Ovary (tissue), 9 donors: ENCODE data around the gene TF. TPM values are rescaled to one million over a fixed set of nuclear protein-coding genes. Genes with fewer than 3 reads are reported as not detected.

Experiments used
- DNase-seq, 5 donors: peaks; one replicate each; pipeline ENCODE4 v3.0.0-alpha.2; 2019 to 2020
- H3K27ac ChIP-seq, 2 donors: fragments of 200-600 bp; one replicate each; pipeline versions ENCODE4 v1.5.1 to v1.8.0; 2019 to 2022
- H3K27me3 ChIP-seq: fragments of 200-600 bp; one replicate; pipeline ENCODE4 v1.8.0; 2022
- H3K36me3 ChIP-seq: fragments of 200-600 bp; sonication (generic); one replicate; pipeline ENCODE4 v1.5.1; 2019
- H3K4me1 ChIP-seq: one replicate; pipeline ENCODE4 v1.8.1; 2013; ENCODE audit warnings: mild to moderate bottlenecking, moderate library complexity; ENCODE audit not compliant: insufficient read depth
- H3K4me3 ChIP-seq: fragments of 200-600 bp; sonication (generic); one replicate; pipeline ENCODE4 v1.5.1; 2017
- H3K9me3 ChIP-seq, 2 donors: fragments of 200-600 bp in 1 of 2; sonication (generic) in 1 of 2; one replicate each; pipeline versions ENCODE4 v1.5.1 to v1.8.1; 2013 to 2019; ENCODE audit warnings: mild to moderate bottlenecking in 1 of 2, moderate library complexity in 1 of 2
- EP300 ChIP-seq: sonication (generic); formaldehyde crosslinking; IDR thresholded peaks from one replicate; pipeline ENCODE4 v1.6.1; 2017; ENCODE audit warnings: antibody characterized with exemption
- POLR2A ChIP-seq: fragments of 450-650 bp; IDR thresholded peaks from one replicate; pipeline ENCODE4 v1.6.1; 2017; ENCODE audit warnings: antibody characterized with exemption, mild to moderate bottlenecking, moderate library complexity
- WGBS, 3 donors: extraction: QIAGEN DNeasy Blood & Tissue Kit in 1 of 3; methylation state at CpG; one replicate each; pipeline versions ENCODE4 v1.1.5 to v1.1.7; 2013 to 2017; 5-methylcytosine and 5-hydroxymethylcytosine counted together
- intact Hi-C, 4 donors: fragments of 100-400 bp; cut with DNase I; formaldehyde crosslinking; loops; one replicate each; pipeline versions ENCODE4 v1.11.0 to v1.15.1; 2022 to 2023
- polyA plus RNA-seq, 2 donors: library from polyadenylated mRNA; stranded (reverse); fragments of 200-250 nt in 1 of 2; fragments of 350-450 nt in 1 of 2; fragmentation: Illumina TruSeq in 1 of 2; extraction: RNeasy Lipid Tissue Mini Kit (QIAGEN cat#74804) in 1 of 2; gene quantifications; one replicate each; pipeline ENCODE4 v1.2.3, GENCODE V29; 2013 to 2014
- total RNA-seq, 7 donors: library from RNA; depleted of rRNA in 2 of 7; stranded (reverse); fragments of >200 nt in 2 of 7; fragmentation: NEBNext Ultra II Directional in 3 of 7; extraction: Animal tissue kit (Norgen Biotek cat#: 25700) in 3 of 7; gene quantifications; one replicate each; pipeline versions ENCODE4 v1.1.0 to v1.2.4, GENCODE V29; 2016 to 2023
- TF ChIP-seq, protein P1 (sequence below), 3 donors: fragments of 450-650 bp in 2 of 3; fragments of 200-600 bp in 1 of 3; IDR thresholded peaks; one replicate each; pipeline versions ENCODE4 v1.5.1 to v1.8.0; 2016 to 2022; ENCODE audit warnings: antibody characterized with exemption in 3 of 3, mild to moderate bottlenecking in 1 of 3
- donor health status: DM: no; HTN: no; CAD: no; lungs with moderate emphysema.
- donor health status: DM: no; HTN: no; CAD: no.
- donor health status: Bipolar disorder and iron deficiency.
- donor health status: DM: yes; HTN: yes; CAD: no.
- donor health status: DM: no; HTN: no; CAD: no.
- donor health status: DM: yes; HTN: yes; CAD: no.

Gene TF
- total and polyA plus RNA-seq, 9 donors: under 0.01 to 18.1 (median 2.0) TPM

DNA sequence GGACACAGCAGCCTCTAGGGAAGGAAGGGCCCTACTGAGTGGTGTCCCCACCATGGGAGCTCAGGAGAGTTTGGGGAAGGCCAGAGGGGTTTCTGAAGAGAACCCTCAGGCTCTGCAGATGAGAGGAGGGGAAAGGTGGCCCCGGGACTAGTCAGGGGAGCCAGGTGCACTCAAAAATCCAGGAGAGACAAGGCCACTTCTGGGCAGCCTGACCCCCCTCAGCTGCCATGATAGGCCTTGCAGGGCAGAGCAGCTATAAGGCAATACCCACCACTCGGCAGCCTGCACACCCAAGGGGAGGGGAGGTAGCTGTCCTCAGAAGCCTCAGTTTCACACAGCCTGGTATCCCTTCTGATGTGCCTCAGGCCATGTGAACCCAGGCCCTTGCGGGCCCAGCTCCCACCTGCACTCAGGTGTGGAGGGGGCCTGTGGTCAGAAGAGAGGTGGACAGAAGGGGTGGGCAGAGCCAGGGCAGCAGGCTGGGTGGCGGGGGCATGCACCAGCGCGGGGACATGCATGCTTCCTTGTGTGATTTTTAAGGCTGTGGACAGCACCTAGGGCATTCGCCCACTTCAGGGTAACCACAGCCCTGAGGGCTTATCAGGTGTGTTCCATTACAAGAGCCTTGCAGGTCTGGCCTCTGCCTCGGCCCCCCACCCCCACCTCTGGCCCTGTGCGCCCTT lies 94.0 kb downstream of the TF start:
- Histone ChIP-seq H3K27me3 (no peaks in the 10 kb centered on the region), H3K36me3 (no peaks in the 10 kb centered on the region), H3K9me3 (no peaks in the 10 kb centered on the region), H3K27ac (no peak overlapping the region), H3K4me3 (no peak overlapping the region), H3K4me1 (no peaks in the 10 kb centered on the region)
- intact Hi-C loops: no loop called here
- no peak for TF ChIP-seq POLR2A
- TF ChIP-seq EP300: no peak
- TF ChIP-seq, protein P1, sequence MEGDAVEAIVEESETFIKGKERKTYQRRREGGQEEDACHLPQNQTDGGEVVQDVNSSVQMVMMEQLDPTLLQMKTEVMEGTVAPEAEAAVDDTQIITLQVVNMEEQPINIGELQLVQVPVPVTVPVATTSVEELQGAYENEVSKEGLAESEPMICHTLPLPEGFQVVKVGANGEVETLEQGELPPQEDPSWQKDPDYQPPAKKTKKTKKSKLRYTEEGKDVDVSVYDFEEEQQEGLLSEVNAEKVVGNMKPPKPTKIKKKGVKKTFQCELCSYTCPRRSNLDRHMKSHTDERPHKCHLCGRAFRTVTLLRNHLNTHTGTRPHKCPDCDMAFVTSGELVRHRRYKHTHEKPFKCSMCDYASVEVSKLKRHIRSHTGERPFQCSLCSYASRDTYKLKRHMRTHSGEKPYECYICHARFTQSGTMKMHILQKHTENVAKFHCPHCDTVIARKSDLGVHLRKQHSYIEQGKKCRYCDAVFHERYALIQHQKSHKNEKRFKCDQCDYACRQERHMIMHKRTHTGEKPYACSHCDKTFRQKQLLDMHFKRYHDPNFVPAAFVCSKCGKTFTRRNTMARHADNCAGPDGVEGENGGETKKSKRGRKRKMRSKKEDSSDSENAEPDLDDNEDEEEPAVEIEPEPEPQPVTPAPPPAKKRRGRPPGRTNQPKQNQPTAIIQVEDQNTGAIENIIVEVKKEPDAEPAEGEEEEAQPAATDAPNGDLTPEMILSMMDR (IDR thresholded peaks at IDR 0.05): no peak
- 92 to 96% (median 96%) methylated on average over 9 of the region's 9 CpGs for WGBS, 3 donors
- no peak for DNase-seq

DNA sequence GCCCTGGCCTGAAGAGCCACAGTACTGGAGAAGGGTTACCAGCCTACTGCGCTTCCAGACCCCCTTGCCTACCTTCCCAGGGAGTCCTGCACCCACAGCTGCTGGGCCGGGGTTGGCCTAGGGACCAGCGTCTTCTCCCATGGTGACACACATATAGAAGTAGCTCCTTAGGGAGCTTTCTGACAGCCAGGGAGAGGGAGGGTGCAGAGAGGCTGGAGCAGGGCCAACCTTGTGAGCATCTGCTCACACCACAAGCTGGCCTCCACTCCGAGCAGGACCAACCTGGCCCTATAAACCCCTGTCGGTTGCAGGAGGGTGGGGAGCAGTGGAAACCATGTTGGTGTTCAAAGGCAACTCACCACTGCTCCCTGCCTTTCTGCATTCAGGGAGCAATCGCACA lies 94.6 kb downstream of the TF start:
- intact Hi-C loops: no loop called here
- H3K4me3 ChIP-seq: no peak overlapping the region
- H3K27me3 ChIP-seq: no peaks in the 10 kb centered on the region
- H3K4me1 ChIP-seq: no peaks in the 10 kb centered on the region
- H3K9me3 ChIP-seq: no peaks in the 10 kb centered on the region
- no peak for TF ChIP-seq EP300
- no peak for TF ChIP-seq POLR2A
- WGBS, 3 donors: 84 to 86% (median 84%) methylated on average over 6 of the region's 6 CpGs
- DNase-seq: no peak
- H3K36me3 ChIP-seq: no peaks in the 10 kb centered on the region
- no peak overlapping the region for H3K27ac ChIP-seq

DNA sequence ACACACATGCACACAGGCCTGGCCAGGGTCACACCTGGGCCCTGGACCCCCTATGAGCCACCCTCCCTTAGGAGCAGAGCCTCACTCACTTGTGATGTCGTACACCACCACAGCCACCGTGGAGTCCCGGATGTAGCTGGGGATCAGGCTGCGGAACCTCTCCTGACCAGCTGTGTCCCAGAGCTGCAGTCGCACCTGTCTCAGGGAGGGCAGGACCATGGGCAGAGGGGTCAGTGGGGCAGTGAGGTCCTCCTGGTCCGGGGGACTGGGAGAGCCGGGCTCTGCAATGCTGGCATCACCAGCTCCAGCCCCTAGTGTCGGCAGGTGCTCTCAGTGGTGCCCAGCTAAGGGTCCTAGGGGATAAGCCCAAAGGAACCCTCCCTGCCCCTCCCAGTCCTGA lies 95.0 kb downstream of the TF start:
- DNase-seq: no peak
- no peak overlapping the region for H3K4me3 ChIP-seq
- no peaks in the 10 kb centered on the region for H3K4me1 ChIP-seq
- WGBS, 3 donors: 90 to 100% (median 92%) methylated on average over 4 to 8 of the region's 8 CpGs
- TF ChIP-seq, protein P1 (IDR thresholded peaks at IDR 0.05): no peak
- no peak for TF ChIP-seq POLR2A
- no peak for TF ChIP-seq EP300
- no peaks in the 10 kb centered on the region for H3K9me3 ChIP-seq
- no peaks in the 10 kb centered on the region for H3K36me3 ChIP-seq
- H3K27me3 ChIP-seq: no peaks in the 10 kb centered on the region
- no peak overlapping the region for H3K27ac ChIP-seq
- intact Hi-C loops: no loop called here

DNA sequence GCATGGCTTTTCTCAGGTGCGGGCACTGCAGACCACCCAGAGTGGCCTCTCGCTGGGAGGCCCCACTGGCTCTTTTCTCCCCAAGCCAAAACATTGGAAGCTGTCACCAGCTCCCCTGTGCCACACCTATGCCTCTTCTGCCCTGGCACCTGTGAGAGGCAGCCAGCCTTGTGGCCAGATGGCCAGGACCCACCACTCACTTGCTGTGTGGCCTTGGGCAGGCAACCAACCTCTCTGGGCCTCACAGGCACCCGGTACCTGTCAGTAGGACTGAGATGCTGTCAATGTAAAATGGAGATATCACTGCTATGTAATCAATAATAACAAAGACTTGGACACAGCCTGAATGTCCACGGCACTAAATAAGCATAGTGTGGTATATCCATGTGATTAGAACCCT lies 96.0 kb downstream of the TF start:
- Histone ChIP-seq H3K27me3 (no peaks in the 10 kb centered on the region), H3K4me1 (no peaks in the 10 kb centered on the region), H3K36me3 (no peaks in the 10 kb centered on the region), H3K9me3 (no peaks in the 10 kb centered on the region), H3K27ac (no peak overlapping the region), H3K4me3 (no peak overlapping the region)
- intact Hi-C loops: no loop called here
- TF ChIP-seq POLR2A (no peak), EP300 (no peak)
- TF ChIP-seq, protein P1 (IDR thresholded peaks at IDR 0.05): no peak
- 72 to 79% (median 77%) methylated on average over 4 of the region's 4 CpGs for WGBS, 3 donors
- DNase-seq: no peak

GRCh38 chr3:133843634-133844033 lies 97.4 kb downstream of the TF start:
- no peak for DNase-seq
- intact Hi-C loops: no loop called here
- no peak overlapping the region for H3K27ac ChIP-seq
- 64 to 75% (median 72%) methylated on average over 7 of the region's 7 CpGs for WGBS, 3 donors
- no peaks in the 10 kb centered on the region for H3K36me3 ChIP-seq
- no peaks in the 10 kb centered on the region for H3K4me1 ChIP-seq
- no peaks in the 10 kb centered on the region for H3K27me3 ChIP-seq
- no peaks in the 10 kb centered on the region for H3K9me3 ChIP-seq
- H3K4me3 ChIP-seq: no peak overlapping the region
- TF ChIP-seq EP300 (no peak), POLR2A (no peak)
- TF ChIP-seq, protein P1 (IDR thresholded peaks at IDR 0.05): no peak
